SKM-1 (cell line): ENCODE measurements around the gene ATP2B3.
A peak's percentile ranks its signal among the peaks of the same experiment; 100 is the strongest.

ENCODE experiments used
- DNase-seq: peaks from one replicate; lab custom pipeline; 2025; ENCODE audit not compliant: unreplicated experiment; lab: John Stamatoyannopoulos, UW

Gene ATP2B3

DNA sequence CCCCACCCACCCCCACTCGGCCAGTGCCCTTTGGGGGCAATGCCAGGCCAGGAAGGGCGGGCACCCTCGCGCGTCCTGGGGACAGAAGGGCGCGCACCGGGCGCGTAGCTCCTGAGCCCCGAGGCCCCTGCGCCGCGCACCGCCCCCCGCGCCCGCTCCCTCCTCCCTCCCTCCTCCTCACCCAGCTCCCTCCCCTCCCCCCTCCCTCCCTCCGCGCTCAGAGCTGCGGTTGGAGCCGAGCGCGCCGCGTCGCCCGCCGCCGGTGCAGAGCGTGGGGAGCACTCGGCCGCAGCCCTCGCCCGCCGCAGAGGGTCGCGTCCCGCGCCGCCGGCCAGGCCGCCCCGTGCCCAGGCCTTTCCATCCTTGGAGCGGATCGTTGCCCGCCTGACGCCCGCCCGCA is at the start of gene ATP2B3:
ATP2B3 (plus strand) TSS at position 220 of the 400 bp plus-strand sequence. CDS start 18,606 bp downstream, outside the sequence.
- no peak for DNase-seq

DNA sequence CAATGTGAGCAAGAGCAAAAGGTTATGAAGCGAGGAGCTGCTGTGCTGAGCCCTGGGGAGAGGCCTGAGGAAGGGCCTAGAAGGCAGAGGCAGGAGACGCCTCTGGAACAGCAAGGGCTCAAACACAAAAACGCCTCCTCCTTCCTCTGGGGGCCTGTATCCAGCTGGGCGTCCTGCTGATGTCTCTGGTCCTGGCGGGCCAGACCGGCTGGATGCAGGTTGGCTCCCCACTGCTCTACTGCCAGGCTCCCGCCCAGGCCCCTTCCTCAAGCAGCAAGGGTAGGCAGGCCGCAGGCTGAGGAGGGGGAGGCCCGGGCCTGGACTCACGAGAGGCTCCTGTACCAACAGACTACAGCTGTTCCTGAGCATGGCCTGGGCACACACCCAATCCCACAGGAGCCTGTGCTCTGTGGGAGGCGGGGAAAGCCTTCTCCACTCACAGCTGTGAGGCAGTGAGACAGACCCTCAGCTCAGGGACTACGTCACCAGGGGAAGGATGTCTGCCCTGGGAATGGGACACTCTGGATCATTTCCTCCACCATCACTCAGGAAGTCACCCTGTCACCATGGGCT is 49.3 kb upstream of the ATP2B3 start:
- no peak for DNase-seq

GRCh38 chrX:153469811-153470410 is 47.5 kb upstream of the ATP2B3 start:
- DNase-seq = no peak

- DNase-seq = peak; percentile 65
Observed at GRCh38 chrX:153470411-153471363, 46.8 kb upstream of the ATP2B3 start, which contains the start of gene HAUS7. HAUS7 (minus strand) TSS chrX:153470576; CDS start chrX:153470557, 19 bp downstream.

GRCh38 chrX:153471663-153472280 is 45.7 kb upstream of the ATP2B3 start:
- DNase-seq = no peak

- DNase-seq = no peak
Observed at GRCh38 chrX:153473126-153473525, 44.3 kb upstream of the ATP2B3 start.

GRCh38 chrX:153474266-153474665 is 43.2 kb upstream of the ATP2B3 start:
- no peak for DNase-seq

- no peak for DNase-seq
Observed at GRCh38 chrX:153474718-153475117, 42.7 kb upstream of the ATP2B3 start.

GRCh38 chrX:153475271-153475670 is 42.2 kb upstream of the ATP2B3 start:
- DNase-seq = no peak

DNA sequence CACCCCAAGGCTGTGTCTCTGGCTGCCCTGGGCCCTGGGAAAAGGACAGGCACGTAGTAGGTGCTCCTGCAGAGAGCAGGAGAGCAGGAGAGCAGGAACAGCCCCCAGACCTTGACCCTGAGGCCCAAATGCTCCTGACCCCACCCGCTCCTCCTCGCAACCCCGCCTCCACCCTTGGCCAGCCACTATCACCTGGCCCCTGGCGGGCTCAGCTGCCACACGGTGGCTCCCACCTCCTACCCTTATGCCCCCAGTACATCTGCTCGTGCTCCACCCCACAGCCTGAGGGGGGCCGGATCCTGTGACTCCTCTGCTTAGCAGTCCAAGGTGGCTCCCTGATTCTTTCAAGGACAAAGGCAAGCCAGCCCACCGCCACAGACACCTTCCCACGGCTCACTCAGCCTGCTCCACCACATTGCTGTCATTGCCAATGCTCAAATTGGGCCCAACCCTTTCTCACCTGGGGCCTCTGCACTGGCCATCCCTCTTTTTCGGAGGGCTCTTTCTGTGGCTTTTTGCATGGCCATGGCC is 41.6 kb upstream of the ATP2B3 start:
- DNase-seq = no peak

GRCh38 chrX:153476666-153477363 is 40.6 kb upstream of the ATP2B3 start:
- no peak for DNase-seq

DNA sequence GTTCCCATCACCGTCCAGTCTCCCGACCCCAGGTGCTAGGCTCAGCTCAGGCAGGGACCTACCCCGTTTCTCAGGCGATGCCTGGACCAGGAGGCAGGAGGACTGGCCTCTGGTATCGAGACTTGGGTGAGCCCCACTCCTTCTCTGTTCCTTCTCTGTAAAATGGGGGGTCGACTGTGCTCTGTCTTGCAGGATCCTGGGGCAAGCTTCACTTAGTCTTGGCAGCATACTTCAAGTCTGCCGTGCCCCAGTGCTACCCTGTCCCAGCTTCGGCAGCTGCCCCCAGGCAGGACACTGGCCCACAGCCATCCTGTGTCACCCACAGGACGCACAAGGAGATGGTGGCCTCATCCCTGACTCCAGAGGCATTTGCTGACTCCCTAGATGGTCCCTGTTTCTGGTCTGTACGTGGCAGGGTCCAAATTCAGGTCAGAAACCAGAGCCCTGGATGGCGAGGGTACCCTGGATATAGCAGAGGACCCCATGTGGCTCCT is 40.0 kb upstream of the ATP2B3 start:
- DNase-seq = no peak

DNA sequence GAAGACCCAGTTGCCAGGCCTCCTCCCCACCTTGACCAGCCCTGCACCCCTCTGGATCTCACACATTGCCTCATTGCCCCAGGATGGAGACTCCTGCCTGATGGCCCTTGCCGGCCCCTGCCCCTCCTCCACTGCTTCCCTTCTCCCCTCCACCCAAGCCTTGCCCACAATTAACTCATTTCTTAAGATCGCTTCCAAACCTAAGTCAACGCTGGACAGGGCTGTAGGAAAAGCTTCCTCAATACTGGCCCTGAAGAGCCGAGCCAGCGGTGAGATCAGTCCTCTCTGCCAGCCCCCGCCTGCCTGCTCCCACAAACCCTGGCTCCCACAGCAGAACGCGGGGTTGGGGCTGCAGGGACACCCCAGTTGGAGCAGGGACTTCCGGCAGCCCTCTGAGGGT is 39.5 kb upstream of the ATP2B3 start:
- no peak for DNase-seq

GRCh38 chrX:153478746-153479145 is 38.7 kb upstream of the ATP2B3 start:
- no peak for DNase-seq

GRCh38 chrX:153481043-153481442 is 36.4 kb upstream of the ATP2B3 start:
- no peak for DNase-seq

DNA sequence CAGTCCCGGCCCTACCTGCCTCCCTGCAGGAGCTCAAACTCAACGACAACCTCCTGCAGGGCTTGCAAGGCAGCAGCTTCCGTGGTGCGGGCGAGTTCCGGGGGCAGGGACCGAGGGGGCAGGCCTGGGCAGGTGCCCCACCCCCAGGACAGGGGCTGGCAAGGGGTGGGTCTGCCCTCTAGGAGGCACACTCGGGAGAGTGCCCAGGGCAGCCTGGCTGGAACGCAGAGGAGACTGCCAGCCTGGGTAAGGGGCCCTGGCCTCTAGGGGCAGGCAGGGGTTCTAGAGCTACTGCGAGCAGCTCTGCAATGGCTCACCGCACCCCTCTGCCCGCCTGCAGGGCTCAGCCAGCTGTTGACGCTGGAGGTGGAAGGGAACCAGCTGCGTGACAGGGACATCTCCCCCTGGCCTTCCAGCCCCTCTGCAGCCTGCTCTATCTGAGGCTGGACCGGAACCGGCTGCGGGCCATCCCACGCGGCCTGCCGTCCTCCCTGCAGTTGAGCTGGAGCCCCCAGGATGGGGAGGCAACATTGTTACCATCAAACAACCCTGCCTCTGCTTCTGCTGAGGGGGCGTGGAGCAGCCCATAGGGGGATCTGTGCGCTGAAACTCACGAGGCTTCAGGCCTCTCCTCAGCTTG is 34.9 kb upstream of the ATP2B3 start:
- DNase-seq = no peak

DNA sequence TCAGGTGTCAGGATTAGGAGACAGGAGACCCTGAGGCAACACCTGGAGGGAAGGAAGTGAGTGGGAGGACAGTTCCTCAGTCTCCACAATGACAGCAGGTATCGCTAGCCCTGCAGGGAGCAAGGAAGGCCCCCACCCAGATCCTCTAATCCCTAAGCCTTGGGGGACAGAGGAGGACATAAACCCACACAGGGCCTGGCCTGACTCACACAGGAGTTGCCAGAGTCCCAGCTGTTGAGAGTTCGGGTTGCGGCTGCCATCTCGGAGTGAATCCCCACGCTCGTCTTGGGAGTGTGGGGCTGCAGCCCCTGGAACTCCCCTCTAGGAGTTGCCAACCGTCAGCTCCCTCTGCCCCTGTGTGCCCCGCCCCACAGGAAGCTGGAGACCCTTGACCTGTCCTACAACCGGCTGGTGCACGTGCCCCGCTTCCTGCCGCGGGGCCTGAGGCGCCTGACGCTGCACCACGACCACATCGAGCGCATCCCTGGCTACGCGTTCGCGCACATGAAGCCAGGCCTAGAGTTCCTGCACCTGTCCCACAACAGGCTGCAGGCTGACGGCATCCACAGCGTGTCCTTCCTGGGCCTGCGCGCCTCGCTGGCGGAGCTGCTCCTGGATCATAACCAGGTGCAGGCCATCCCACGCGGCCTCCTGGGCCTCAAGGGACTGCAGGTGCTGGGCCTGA is 31.9 kb upstream of the ATP2B3 start:
- DNase-seq = no peak

DNA sequence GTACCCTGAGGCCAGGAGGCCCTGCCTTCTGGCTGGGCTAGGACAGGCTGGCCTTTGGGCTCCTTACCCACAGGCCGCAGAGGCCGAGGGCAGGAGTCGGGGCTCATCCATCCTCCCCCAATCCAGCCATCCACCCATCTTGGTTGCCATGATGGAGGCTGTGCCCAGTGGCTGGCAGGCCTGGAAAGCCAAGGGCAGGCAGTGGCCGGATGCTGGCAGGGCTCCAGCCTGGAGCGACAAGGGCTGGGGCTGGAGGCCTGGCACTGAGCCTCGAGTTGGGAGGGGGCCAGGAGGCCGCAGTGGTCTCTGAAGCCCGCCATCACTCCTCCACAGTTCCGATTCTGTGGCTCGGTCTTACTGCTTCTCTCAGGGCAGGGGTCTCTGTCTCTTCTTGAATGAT is 31.3 kb upstream of the ATP2B3 start:
- no peak for DNase-seq

- no peak for DNase-seq
Observed at GRCh38 chrX:153487590-153488071, 29.8 kb upstream of the ATP2B3 start.
